ENCODE results near the gene CYB561A3. TPM values are rescaled to one million over a fixed set of nuclear protein-coding genes. Genes with fewer than 3 reads are reported as not detected.

The CYB561A3 gene
- total RNA-seq, 1 donor from 2014 or later, result 8.9 TPM

DNA sequence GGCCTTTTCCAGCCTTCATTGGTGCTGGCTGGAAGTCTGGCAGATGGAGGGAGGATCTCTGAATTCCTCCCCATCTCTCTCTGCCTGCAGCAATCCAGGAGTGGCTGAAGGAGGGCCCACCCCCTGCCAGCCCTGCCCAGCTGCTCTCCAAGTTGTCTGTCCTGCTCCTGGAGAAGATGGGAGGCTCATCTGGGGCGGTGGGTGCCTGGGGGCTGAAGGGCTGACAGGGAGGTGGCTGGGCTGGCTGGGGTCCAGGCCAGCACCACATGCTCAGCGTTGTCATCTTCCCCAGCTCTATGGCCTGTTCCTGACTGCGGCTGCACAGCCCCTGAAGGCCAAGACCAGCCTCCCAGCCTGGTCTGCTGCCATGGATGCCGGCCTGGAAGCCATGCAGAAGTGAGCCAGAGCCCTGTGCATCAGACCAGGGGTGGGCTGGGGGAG lies 16.5 kb downstream of the CYB561A3 start:
- DNase-seq, result no peak

DNA sequence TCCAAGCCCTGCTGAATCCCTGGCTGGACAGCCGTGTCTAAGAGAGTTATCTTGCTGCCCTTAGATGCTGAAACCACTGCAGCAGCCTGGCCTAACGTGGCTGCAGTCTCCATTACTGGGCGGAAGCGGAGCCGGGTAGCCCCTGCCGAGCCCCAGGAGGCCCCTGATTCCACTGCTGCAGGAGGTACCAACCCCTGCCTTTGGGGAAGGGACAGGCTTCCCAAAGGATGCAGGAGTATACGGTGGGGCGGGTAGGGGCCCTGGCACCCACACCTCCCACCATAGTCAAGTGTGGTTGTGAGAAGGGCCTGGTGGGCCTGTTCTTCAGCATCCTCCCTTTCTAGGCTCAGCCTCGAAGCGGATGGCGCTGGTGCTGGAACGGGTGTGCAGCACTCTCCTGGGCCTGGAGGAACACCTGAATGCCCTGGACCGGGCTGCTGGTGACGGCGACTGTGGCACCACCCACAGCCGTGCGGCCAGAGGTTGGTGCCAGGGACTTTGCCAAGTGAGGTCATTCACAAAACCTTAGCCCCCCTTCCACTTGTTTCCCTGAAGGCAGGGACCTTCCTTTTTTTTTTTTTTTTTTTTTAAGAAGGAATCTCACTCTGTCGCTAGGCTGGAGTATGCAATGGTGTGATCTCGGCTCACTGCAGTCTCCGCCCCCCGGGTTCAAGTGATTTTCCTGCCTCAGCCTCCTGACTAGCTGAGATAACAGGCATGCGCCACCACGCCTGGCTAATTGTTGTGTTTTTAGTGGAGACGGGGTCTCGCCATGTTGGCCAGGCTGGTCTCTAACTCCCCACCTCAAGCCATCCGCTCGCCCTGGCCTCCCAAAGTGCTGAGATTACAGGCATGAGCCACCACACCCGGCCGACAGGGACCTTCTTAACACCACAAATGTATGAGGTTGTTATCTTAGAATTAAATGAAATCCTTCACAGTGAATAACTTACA lies 17.6 kb downstream of the CYB561A3 start:
- DNase-seq, result no peak

DNA sequence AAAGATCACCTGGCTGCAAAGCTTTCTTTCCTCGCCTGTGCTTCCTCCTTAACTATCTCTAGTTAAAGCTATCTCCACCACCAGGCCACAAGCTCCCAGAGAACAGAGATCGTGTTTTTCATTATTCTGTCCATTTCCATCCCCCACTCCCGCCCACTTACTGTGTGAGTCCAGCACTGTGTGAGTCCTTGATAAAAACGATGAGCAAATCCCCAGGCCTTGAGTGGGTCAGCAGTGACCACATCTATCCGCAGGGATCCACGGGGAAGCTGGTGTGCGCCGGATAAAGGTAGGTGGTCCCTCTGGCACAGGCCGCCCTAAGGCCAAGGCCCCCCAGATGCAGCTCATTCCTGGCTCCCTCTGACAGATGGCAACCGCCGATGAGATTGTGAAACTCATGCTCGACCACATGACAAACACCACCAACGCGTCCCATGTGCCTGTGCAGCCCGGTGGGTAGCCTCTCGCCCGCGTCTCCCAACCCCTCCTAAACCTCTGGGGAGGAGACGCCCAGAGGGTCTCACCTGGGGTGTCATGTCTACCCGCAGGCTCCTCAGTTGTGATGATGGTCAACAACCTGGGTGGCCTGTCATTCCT lies 19.4 kb downstream of the CYB561A3 start:
- no peak for DNase-seq

DNA sequence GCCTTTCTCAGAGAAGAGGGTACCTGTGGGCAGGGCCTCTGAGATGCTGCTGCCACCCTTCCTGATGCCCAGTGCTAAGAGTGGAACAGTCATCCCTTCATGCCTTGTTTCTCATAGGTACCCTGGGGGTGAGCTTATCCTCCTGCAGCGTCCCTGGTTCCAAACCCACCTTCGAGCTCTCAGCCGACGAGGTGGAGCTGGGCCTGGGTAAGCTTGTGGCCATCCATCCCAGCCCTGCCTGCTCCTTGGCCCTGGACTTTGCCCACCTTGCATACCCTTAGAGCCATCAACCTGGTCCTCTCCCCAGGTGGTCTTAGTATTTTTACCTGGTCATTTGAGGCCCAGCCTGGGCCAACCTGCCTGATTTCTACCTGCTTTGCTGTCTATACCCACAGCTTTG lies 20.0 kb downstream of the CYB561A3 start:
- DNase-seq, result no peak

DNA sequence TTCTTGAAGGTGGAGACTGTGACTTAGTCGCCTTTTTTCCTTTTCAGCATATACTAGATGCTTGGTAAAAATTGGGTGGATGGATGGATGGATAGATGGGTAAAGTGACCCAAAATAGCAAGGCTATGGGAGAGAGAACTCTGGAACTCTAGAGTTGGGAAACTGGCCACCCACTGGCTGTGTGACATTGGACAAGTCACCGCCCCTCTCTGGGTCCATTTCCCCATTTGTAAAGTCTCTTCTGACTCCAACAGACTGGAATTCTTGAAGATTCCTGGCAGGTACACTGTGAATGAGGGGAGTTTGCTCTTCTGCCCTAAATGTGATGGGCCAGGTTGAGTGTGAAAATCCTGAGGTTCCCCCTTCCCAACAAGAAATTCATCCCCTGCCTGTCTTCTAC lies 20.7 kb downstream of the CYB561A3 start:
- no peak for DNase-seq

DNA sequence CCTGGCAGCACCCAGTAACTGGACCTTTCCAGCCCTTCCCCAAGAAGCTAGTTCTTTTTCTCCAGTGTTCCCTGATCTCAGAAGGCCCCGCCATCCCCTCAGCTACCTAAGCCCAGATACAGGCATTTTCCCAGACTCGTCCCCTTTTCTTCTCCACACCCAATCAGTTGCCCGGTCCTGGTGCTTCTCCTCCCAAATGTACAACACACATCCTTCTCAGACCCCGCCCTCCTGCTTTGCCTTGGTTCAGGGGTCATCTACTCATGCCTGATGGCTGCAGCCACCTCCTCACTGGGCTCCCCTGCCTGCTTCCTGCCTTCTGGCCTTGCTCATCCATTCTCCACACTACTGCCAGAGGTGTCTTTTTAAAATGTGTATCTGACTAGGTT lies 22.2 kb downstream of the CYB561A3 start:
- DNase-seq, result no peak

DNA sequence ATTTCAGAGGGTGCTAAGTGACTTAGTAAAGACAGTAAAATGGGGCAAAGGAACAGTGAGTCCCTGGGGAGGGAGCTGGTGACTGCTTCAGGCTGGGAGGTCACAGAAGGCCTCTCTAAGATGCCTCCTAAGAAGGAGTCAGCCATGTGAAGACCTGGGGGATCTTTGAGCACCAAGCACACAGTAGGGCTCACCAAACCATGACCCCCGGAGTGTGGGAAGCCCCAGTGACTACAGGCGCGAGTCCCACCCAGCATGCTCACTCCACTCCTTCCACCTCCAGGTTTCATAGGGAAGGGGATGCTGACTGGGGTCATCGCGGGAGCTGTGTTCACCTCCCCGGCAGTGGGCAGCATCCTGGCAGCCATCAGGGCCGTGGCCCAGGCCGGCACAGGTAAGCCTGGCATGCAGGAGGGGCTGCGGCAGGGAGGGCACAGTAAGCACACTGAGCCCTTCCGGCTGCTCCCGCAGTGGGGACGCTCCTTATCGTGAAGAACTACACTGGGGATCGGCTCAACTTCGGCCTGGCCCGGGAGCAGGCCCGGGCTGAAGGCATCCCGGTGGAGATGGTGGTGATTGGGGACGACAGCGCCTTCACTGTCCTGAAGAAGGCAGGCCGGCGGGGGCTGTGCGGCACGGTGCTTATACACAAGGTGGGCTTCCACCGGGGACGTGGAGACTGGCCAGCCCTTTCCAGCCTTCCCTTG lies 22.7 kb downstream of the CYB561A3 start:
- no peak for DNase-seq

DNA sequence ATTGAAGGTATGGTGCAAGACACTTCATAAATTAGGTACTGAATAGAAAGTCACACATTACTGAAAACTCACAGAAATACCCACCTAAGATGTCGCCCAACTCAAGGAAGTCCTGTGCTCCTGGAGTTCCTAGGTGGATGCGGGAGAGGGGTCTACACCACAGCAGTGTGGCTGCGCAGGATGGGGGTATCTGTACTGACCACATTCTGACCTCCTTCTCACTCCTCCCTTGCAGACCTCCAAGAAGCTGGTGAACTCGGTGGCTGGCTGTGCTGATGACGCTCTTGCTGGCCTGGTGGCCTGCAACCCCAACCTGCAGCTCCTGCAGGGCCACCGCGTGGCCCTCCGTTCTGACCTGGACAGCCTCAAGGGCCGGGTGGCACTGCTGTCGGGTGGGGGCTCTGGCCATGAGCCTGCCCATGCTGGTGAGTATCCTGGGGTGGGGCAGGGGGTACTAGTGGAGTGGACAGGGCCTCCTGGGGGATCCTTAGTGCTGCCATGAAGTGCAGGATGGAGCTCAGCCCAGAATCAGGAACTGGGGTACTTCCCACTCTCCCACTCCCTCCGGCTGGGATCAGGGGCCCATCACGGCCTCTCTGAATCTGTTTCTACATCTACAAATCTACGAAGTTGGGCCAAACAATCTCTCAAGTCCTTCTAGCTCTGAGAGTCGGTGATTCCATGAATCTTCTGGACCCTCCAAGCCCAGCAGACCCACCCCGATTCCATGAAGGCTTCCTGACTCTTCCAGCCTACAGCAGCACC lies 23.8 kb downstream of the CYB561A3 start:
- no peak for DNase-seq

DNA sequence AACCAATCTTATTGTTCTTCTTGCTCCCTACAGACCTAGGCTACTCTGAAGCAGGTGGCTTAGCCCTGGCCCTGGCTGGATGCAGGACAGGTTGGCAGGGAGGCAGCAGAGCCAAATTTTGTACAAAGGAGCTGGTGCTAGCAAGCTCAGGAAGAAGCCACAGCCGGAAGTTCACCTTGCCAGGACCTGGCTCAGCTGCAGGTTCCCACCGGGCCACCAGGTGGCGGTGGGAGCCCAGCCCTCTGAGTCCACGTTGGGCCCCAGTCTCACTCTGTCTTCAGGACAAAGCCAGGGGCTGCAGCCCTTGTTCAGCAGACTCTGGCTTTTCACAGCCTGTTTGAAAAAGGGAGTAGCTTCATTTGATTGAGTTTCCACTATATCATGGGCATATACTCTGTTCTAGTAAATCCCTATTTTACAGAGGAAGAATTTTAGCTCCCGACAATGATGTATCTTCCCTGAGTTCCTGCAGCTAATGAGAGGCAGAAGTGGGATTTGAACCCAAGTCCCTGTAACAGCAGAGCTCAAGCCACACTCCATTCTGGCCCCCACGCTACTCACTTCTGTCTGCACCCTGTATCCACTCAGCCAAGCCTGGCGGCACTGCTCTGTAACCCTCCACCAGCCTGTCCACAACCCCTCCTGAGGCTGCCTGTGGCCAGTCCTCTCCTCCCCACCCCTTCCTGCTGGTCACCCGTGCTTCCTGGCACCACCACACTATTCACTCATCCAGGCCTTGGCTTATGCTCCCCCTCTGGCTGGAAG lies 25.3 kb downstream of the CYB561A3 start:
- peak; percentile 50 for DNase-seq

DNA sequence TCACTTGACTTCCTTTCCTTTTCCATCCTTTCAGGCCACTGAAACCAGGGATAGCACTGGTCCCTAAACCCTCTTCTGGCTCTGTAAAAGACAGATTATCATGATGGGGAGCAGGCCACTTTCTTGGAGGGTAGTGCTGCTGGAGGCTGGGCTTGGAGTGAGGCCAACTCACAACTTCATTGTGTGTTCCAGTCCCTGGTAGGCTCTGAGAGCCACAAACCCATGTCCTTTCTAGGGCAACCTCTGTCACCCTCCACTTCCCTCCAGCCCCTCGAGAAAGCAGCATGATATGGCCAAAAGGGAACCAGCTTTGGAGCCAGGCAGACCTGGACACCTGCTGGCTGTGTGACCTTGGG lies 26.3 kb downstream of the CYB561A3 start:
- DNase-seq, result no peak

DNA sequence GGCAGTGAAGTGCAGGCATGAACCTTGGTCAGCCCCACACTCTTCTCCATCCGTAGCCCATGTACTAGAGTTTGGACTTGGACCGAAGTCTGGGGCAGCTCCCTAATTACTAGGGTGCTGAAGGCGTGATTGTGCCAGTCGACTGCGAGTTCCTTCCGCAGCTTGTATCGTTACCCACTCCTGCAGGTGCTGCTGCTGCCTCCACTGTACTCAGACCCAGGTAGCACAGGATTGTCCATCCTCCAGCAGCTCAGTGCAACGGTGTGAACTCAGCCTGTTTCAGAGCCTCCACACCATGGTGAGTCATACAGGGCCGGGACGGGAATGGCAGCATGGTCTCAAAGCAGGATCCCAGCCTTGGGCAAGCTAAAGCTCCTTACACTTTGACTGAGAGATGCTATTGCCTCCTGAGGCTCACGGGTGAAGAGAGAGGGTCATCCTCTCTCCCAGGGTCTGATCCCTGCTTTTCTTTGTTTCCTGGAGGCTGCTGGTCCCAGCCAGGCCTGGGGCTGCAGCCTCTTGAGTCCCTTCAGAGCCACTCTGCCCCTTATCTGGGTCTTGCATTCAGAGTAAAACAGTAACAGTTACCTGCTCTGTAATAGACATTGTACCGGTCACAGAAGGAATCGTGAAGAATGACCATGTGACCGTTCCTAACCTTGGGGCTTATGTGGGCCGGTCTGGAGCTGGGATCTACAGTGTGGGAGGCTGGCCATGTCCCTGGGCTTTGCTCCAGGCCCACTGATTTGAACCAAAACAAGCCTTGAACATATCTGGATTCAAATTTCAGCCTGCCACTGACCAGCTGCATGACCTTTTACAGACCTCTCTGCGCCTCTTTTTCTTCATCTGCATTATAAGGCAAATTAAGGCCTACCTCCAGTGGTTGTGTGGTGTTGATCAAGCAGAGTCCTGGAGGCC lies 27.0 kb downstream of the CYB561A3 start:
- no peak for DNase-seq

DNA sequence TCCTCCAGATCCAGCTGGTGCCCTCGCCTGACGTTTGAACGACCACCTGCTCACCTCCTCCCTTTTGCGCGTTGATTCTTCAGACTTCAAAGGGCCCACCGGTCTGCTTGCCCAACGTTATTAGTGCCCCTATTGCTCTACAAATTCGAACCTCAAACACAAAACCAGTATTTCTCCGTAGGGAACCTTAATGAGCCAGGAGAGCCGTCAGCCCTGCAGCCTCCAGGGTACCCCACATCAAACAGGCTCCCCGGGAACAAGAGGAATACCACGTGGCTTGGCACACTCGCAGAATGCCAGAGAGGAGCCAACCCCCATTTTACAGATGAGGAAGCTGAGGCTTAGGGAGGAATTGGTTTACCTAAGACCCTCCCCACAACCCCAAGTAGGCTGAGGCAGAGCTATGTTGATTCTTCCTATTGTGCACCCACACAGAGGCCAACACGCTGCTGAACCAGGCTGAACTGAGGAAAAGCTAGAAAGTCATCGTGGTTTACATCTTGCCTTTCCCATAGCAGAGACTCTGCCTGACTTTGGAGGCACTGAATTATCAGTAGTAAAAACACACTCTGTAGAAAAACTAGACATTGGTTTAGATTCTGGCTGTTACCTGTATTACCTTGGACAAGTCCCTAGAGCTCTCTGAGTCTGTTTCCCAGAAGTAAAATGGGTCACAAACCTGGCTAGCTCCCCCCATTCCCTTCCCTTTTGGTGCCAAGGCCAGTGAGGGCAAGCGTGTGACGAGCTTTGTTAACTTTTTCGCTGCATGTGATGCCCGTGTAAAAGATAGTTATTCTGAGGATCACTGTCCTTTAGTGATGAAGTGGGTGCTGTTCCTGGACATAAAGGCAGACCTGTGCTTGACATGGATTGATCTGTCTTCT lies 27.9 kb downstream of the CYB561A3 start:
- DNase-seq, result no peak

DNA sequence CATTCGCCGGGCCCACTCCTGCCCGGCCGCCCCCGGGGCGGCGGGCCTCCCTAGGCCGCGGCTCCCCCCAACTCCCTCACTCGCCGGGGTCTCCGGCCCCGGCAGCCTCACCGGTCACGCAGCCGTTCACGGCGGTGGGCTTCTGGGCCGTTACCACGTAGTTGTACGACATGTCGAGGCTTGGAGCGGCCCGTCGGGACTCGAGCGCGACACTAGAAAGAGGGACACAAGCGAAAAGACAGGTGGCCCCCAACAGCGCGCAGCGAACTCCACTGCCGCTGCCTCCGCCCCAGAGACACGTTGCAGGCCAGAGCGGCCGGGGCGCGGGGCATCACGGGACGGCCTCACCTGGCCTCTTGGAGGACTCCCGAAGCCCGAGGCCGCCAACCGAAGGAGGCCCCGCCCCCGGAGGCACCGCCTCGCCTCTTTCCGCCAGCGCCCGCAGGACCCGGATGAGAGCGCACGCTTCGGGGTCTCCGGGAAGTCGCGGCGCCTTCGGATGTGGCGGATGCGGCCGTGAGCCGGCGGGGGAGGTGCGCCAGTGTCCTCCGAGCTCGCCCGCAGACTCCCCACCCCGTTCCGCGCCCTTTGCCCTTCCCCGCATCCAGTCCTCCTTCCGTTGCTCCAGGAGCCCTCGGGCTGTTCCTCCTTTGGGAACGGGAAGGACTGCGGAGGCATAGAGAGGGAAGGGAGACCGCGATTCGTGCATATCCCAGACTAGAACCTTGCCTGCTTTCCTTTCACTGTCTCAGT lies 28.7 kb downstream of the CYB561A3 start, which contains the start of the genes DDB1 and TKFC:
TSS of gene DDB1 (minus strand) at position 309 of the 753 bp plus-strand sequence. CDS start at position 172, 137 bp downstream.
TSS of gene TKFC (plus strand) at position 432 of the 753 bp plus-strand sequence. CDS start 1,501 bp downstream, outside the sequence.
- DNase-seq, result peak; percentile 92

DNA sequence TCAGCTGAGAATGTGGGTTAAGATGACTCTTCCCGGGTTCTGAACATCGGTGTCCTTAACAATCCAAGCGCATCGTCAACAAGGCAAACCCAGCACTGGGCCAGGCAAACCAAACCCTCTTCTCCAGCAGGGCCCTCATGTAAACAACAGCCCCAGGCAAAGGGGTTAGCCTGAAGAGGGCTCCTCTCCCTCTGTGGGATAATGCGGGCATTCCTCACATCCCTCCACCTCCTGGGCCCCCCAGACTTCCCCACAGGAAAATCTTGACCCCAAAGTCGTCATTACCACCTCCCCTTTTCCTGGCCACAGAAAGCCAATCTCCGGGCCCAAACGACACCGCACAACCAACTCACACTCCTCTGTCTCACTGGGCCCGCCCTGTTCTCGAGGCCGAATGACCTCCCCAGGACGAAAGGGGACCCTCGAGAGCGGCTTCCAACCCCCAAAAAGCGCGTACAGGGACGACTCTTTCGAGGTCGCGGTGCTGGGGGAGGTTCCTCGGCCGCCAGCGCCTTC lies 29.3 kb downstream of the CYB561A3 start:
- no peak for DNase-seq

DNA sequence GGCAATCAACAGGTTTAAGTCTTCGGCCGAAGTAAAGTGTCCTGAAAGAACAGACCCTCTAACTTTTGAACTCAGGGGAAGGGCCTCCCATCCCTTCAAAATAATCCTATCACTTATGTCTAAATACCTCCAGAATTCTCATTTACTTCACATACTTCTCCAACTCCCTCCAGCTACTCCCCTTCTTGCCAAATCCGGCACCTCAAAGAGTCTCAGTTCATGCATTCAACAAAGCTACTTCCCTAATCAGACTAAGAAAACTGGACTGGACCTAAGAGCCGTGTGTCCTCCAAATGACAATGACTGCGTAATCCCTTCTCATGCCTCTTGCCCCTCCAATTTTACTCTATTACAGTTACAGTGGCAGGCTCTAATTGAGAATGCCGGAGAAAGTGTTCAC lies 30.0 kb downstream of the CYB561A3 start:
- DNase-seq, result no peak

DNA sequence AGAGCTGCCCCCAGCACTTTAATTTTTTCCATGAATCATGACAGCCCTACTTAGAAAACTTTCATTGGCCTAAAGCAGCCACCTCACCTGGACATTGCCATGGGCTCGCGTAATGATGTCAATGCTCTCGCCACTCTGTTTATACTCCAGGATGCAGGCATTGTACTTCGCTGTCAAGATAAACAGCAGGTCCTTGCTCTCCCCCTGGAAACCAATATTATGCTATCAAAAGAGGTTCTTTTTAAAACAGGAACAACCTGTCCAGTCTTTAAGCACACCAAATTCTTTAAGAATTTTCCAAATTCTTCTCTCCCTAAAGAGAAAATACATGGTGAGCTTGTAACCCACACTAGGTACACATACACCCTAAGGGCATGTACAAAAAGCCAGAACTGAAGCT lies 31.8 kb downstream of the CYB561A3 start:
- DNase-seq, result no peak

DNA sequence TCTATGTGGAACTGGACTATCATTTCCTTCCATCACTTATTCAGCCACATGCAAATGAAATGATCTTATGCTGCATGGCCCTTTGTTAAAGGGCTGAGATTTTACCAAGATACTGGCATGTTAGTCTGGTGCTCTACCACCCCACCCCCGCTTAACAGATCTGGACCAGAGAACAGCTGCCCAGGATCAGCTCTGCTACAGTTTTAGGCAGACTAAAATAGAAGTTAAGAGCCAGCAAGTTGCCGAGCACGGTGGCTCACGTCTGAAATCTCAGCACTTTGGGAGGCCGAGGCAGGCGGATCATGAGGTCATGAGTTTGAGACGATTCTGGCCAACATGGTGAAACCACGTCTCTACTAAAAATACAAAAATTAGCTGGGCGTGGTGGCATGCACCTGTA lies 33.3 kb downstream of the CYB561A3 start:
- DNase-seq, result no peak

DNA sequence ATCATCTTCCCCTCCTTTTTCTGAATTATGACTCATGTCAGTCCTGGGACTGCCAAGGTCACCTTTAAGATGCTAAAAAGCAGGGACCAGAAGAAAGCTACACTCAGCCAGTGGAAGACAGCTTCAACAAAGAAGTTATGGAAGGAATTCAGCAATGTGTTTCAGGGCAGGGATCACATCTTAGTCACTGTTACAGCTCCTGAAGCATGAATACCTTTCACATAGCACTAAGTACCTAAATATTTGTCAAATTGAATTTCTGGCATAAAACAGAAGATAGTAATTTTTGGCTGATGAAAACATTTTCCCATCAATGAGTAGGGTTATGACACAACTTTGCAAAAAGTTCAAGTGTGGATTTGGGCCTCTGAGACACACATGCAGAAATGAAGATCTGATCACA lies 34.0 kb downstream of the CYB561A3 start:
- DNase-seq, result no peak

All from occipital lobe (tissue), 2 donors.